ENCODE data around the gene HSPH1.
"Not testable (repeated sequence)": the region's sequence is repeated elsewhere in the genome, so short reads cannot be mapped to it uniquely, and the experiment has no call there.

Gene HSPH1

GRCh38 chr13:31161557-31162150, at the start of gene HSPH1:
Gene HSPH1 (minus strand): TSS chr13:31161904. CDS start chr13:31161582, 322 bp downstream.
- DNase-seq: peak; percentile 99

DNA sequence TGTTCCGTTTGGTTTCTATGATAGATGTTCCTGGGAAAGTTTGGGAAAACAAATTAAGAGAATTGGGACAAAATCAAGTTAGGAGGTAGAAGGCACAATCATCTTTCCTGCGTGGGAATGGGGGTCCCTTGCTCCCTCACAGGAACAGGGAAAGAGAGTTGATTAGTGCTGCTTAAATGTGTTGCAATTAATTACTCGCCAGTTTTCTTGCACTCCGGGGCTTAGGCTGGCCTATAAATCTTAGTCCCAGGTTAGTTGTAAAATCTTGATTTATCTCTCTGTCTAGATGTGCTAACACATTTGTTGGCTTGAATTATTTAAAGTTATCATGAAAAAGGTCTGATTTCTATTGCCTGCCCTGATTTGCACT, 48.1 kb upstream of the HSPH1 start:
- no peak for DNase-seq

DNA sequence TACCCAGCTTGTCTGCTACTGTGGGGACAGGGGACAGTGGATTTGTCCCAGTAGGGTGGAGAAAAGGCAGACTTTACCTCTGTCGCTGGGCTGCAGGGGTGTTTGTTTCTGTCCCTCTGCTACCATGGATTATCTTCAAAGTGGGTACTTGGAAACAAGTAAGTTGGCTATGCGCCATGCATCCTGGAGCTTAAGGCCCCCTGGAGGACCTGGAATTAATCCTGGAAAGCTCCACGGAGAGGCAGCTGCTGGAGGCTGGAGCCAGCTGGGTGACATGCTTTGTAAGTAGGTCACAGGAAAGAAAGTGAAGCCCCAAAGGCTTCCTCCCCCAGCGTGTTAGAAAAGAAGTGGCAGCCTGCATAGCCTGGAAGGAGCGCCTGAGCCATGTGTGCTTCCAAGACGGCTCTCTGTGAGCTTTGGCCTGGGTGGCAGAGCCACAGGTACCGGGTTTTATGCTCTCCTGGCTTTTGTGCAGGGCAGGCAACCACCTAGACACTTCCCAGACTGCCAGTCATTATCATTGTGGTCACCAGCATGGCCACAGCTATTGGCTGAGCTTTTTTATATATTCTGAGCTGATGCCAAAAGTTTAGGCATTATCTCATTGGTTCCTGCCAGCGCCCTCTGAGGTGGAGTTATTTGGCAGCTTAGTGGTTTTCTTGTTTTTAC, 47.6 kb upstream of the HSPH1 start:
- peak; percentile 8 for DNase-seq

GRCh38 chr13:31208559-31209122, 46.9 kb upstream of the HSPH1 start:
- DNase-seq: no peak

- no peak for DNase-seq
Observed at GRCh38 chr13:31207661-31208552, 46.2 kb upstream of the HSPH1 start.

GRCh38 chr13:31204592-31204991, 42.9 kb upstream of the HSPH1 start:
- DNase-seq: no peak

- no peak for DNase-seq
Observed at GRCh38 chr13:31201341-31202031, 39.8 kb upstream of the HSPH1 start.

GRCh38 chr13:31200637-31200971, 38.9 kb upstream of the HSPH1 start:
- DNase-seq: peak; percentile 57

DNA sequence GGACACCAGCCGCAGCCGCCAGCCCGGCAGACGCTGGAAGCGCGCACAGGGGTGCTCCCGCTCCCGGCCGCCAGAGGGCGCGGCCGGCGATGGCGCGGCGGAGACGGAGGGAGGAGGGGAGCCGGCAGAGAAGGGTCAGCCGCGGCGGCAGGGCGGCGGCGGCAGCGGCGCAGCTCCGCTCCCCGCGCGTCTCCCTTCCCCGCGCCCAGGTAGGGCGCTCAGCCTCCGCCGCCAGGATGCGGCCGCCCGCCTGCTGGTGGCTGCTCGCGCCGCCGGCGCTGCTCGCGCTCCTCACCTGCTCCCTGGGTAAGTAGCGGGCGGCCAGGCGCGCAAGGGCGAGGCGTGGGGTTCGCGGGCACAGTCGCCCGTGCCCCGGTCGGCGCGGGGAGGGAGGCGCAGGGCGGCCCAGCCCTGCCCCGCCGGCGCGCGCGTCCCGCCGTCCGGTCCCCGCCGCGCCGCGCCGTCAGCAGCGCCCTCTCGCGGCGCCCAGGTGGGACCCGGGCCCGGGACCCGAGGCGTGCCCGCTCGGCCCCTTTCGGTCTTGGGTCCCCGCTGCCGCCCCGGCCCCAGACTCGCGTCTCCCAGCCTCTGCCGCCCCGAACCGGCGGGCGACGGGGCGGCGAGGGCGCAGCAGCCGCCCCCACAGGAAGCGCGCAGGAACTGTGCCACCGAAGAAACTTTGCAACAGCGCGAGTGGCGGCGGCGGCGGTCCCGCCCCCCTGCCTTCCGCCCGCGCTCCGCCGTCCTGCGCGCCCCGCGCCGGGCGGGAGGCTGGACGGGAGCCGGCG, 38.3 kb upstream of the HSPH1 start, which contains the start of gene B3GLCT:
B3GLCT (plus strand) TSS at position 127 of the 788 bp plus-strand sequence; CDS start at position 237, 110 bp downstream.
- peak; percentile 87 for DNase-seq

- DNase-seq: no peak
Observed at GRCh38 chr13:31199527-31199848, 37.8 kb upstream of the HSPH1 start.

GRCh38 chr13:31198519-31198918, 36.8 kb upstream of the HSPH1 start:
- no peak for DNase-seq

- no peak for DNase-seq
Observed at GRCh38 chr13:31196992-31197391, 35.3 kb upstream of the HSPH1 start.

DNA sequence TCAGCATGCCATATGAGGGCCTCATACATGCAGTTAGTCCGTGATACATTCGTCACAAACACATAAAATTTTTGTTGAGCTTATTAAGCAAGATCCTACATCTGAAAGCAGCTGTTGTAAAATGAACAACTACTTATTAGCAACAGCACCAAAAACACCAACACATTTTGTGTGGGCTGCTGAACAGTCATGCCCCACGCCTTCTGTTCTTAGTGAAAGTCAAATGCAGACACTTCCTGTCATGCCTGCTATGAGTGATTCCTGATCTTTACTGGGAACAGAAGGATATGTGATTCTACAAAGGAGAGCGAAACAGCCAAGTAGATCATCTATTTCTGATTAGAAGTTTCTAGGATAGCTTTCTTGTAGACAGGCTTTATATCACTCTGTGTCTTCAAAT, 33.9 kb upstream of the HSPH1 start:
- no peak for DNase-seq

DNA sequence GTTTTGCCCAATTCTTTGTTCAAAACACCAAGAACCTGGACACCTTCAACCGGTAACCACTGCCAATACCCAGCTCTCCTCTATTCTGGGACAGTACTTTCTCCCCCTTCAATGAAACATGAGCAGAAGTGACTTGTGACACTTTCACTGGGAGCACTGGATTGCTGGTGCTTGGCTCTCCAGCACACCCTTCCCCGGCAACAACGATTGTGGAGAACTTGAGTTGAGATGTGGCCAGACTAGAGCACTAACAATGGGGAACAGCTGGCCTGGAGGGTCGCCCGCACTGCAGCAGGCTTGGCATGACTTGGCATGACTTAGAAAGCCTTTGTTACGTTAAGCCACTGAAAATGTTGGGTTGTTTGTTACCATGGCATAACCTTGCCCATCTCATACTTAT, 30.6 kb upstream of the HSPH1 start:
- DNase-seq: no peak

DNA sequence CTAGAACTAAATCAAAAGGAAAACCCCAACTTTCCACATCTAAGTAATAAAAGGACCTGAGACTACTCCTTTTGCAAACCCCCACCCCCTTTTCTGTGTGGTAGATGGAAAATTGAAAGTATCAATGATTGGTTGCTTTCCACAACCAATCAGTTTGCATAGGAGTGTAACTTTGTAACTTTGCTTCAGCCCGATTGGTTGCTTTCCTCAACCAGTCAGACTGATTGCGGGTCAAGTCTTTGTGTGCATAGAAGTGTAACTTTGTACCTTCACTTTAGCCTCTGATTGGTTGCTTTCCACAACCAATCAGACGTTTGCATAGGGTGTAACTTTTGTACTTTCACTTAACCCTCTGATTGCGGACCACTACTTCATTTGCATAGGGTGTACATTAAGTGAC, 30.0 kb upstream of the HSPH1 start:
- no peak for DNase-seq

DNA sequence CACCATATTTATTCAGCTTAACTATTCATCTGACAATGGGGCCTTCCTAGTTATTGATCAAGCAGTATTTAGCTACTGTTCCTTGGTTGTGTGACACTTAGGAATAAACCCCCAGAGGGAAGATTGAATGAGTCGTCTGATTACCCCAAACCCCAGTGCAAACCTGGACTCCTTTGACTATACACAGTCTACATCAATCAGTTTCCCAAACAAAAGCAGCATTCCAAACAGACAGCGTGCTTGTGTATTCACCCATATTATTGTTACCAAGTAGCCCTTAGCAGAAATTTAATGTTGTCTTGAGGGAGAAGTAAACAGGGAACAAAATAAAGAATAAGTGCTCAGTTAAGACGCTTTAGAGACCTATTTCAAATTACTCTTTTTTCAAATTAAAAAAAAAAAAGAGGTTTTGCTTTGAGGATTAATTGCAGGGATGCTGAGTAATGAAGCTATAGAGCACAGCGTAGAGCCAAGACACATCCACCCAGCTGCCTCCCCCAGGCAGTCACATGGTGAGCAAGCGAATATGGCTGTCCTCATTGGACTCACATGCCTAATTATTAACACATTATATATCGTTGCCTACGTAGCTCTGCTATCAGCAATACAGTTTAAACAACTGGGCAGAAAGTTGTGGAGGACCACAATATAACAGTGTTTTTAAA, 23.4 kb upstream of the HSPH1 start:
- no peak for DNase-seq

DNA sequence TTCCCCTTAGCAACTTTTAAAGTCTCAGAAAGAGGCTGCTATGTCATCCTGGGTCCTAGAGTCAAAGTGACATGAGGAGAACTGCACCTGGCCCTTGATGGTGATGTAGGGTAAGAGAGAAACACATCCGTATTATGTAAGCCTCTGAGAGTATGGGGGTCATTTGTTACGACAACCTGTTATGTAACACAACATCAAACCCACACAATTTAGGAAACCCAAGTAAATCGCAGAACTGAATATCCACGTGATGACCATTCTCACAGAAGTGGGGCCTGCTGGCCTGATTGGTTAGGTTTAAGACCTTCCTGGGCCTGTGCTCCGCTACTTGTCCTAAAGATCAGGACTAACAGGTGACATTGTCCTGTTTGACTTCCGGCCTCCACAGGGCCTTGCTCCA, 22.7 kb upstream of the HSPH1 start:
- DNase-seq: no peak

- no peak for DNase-seq
Observed at GRCh38 chr13:31182987-31183386, 21.3 kb upstream of the HSPH1 start.

- DNase-seq: no peak
Observed at GRCh38 chr13:31179754-31180153, 18.1 kb upstream of the HSPH1 start.

DNA sequence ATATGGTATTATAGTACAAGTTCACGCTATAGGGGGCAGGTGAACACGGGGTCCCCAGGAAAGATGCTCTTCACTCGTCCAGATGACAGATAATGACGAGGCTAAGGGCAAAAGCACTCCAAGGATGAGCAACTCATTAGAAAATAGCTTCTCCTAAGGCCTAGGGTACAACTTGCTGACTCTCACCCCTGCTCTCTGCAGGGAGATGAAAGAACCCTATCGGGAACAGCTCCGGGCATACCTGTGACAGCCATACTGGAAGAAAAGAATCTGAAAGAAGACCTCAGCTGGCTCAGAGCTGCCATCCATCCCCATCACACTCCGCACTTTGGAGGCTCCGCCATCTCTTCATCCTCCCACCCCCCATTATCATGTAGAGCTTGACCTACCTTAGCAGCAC, 17.5 kb upstream of the HSPH1 start:
- no peak for DNase-seq

DNA sequence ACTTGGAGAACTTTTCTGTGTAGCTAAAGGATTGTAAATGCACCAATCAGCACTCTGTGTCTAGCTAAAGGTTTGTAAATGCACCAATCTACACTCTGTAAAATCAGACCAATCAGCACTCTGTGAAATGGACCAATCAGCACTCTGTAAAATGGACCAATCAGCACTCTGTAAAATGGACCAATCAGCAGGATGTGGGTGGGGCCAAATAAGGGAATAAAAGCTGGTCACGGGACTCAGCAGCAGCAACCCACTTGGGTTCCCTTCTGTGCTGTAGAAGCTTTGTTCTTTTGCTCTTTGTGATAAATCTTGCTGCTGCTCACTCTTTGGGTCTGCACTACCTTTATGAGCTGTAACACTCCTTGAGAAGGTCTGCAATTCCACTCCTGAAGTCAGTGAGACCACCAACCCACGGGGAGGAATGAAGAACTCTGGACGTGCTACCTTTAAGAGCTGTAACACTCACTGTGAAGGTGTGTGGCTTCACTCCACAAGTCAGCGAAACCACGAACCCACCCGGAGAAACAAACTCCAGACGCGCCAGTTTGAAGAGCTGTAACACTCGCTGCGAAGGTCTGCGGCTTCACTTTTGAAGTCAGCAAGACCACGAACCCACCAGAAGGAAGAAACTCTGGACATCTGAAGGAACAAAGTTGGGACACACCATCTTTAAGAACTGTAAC, 16.2 kb upstream of the HSPH1 start:
- DNase-seq: not testable (repeated sequence)

Measured in CD4-positive, alpha-beta T cell treated with Interleukin-12 subunit alpha and Interleukin-12 subunit beta, for 1 hour (primary cell).